GM18517 (cell line): ENCODE data around the gene B3GNT3.
"Not testable (repeated sequence)": the region's sequence is repeated elsewhere in the genome, so short reads cannot be mapped to it uniquely, and the experiment has no call there.

Experiments used
- ATAC-seq: cut with Tn5 transposase; IDR thresholded peaks from one replicate; pipeline ENCODE4 v1.9.1; 2021; ENCODE audit warnings: mild to moderate bottlenecking, moderate library complexity; ENCODE audit not compliant: unreplicated experiment

The B3GNT3 gene

GRCh38 chr19:17796013-17796837, 1.3 kb downstream of the B3GNT3 start:
- ATAC-seq, result no peak

DNA sequence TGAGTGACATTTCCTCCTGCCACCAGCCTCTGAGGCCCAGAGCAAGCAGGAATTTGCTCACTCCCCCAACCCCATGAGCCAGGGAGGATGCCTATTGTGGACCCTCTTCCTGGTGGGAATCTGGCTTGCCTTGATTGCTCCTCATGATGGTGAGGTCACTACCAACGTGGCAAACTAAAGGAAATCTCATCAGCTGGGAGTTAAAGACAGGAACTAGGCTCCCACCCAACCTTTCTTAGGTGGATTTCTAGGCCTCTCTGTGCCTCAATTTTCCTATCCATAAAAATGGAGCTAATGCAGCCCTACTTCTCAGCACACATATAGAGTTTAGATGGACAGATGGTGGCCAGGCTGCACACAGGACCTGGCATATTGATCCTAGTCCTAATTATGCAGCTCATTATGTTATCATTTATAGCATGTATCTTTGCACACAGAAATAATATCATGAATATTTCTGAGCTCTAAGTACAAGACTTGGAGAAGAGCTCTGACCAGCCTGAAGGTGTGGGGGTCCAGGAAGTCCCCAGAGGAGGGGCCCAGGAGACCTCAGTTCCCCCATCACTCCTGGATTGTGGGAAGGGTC, 2.0 kb downstream of the B3GNT3 start:
- ATAC-seq, result no peak

DNA sequence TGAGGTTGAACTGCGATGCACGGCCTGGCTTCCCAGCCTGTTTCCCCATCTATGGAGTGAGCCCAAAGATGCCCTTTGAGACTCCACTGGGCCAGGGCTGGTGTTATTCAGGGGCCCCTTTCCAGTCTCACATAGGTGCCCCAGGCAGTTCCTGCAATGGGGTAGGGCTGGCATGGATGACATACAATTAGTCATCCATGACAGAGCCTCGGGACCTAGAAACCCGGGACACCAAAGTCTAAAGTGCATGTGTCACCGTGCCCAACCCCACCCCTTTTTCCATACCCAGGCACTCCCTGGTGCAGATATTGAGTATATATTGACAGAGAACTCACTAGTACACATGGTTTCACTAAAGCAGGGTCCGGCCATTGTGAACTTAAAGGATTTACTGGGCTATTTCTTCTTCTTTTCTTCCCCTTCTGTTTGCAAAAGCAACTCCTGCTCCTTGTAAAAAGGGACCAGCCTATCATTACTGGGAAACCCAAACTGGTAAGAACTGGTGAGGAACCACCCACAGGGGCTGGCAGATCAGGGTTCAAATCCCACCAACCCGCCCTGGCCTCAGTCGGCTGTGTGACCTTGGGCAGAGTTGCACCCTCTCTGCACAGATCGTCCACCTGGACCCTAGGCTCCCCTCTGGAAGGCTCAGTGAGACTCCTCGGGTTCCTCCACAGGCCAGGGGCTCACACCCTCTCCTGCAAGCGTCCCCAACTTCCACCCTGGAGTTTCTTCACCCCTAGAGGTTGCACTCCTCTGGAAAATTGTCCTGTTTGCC, 2.7 kb downstream of the B3GNT3 start:
- ATAC-seq, result no peak

DNA sequence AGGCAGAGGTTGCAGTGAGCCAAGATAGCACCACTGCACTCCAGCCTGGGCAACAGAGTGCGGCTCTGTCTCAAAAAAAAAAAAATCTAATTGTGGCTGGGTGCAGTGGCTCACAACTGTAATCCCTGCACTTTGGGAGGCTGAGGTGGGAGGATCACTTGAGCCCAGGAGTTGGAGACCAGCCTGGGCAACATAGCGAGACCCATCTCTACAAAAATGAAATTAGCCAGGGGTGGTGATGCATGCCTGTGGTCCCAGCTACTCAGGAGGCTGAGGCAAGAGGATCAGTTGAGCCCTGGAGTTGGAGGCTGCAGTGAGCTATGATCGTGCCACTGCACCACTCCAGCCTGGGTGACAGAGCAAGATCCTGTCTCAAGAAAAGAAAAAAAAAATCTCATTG, 3.7 kb downstream of the B3GNT3 start:
- not testable (repeated sequence) for ATAC-seq

DNA sequence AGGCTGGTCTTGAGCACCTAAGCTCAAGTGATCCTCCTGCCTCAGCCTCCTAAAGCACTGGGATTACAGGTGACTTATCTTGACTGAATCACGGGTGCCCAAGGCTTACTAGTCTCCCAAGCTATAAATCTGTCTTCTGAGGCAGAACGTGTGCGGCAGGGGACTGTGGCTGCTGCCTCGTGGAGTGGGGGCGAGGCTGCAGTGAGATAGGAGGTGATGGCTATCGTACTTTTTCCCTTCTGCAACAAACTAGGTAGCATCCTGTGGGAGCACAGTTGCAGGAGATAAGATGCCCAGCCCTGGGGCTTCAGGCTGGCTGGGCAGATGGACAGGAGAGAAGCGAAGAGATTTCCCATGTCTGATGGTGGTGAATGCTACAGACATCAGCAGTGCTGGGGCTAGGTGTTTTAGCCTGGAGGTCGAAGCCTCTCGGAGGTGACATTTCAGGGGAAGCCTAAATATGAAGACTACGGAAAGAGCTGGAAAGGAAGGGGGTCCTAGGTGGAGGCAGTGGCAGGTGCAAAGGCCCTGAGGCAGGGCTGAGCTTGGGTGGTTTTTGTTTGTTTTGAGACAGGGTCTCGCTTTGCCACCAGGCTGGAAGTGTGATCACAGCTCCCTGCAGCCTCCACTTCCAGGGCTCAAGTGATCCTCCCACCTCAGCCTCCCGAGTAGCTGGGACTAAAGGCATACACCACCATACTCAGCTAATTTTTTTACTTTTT, 7.4 kb downstream of the B3GNT3 start:
- ATAC-seq, result no peak

DNA sequence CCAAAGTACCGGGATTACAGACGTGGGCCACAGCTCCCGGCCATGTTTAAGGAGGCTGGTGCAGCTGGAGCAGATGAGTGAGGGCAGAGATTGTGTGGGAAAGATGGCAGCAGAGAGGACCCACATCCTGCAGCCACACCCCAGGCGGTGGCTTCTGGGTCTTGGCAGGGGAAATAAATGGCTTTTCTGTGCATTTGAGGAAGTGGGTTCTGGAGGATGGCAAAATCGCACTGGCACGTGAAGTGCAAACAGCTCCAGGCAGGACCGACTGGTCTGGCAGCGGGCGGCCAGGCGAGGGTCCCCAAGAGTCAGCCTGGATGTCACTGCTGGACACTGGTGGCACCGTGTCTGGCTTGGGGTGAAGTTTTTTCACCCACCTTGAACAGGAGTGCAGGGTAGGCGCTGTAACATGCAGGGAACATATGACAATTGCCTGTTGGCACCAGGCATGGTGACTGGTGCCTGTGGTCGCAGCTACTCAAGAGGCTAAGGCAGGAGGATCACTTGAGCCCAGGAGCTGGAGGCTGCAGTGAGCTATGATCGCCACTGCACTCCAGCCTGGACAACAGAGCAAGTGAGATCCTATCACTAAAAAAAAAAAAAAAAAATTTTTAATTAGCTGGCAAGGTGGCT, 8.4 kb downstream of the B3GNT3 start:
- no peak for ATAC-seq

- no peak for ATAC-seq
Observed at GRCh38 chr19:17805427-17805826, 10.5 kb downstream of the B3GNT3 start.

DNA sequence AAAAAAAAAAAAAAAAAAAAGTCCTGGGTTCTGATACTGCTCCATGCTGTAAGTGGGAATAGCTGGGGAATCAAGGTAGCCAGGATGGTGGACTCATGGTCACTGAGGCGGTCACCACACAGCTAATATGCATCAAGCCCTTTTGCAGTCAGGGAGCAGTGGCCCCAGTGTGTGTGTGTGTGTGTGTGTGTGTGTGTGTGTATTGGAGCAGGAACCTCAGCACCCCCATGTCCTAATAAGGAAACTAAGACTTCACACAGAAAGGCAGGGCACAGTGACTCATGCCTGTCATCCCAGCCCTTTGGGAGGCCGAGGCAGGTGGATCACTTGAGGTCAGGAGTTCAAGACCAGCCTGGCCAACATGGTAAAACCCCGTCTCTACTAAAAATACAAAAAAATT, 12.0 kb downstream of the B3GNT3 start:
- no peak for ATAC-seq

- no peak for ATAC-seq
Observed at GRCh38 chr19:17807731-17808316, 12.9 kb downstream of the B3GNT3 start.

GRCh38 chr19:17811103-17811502, 16.2 kb downstream of the B3GNT3 start:
- no peak for ATAC-seq

GRCh38 chr19:17811681-17812080, 16.7 kb downstream of the B3GNT3 start:
- no peak for ATAC-seq

DNA sequence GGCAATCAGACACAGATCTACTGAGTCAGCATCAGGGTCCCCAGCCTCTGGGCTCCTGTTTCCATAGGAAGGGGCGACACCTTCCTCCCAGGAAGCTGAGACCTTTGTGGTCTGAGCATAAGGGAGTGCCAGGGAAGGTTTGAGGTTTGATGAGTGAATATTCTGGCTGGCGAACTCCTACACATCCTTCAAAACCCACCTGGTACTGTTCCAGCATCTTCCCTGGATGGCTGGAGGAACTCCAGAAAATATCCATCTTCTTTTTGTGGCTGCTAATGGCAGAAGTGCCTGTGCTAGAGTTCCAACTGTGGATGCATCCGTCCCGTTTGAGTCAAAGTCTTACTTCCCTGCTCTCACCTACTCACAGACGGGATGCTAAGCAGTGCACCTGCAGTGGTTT, 17.2 kb downstream of the B3GNT3 start:
- no peak for ATAC-seq

GRCh38 chr19:17817668-17818363, 22.9 kb downstream of the B3GNT3 start:
- ATAC-seq, result no peak

GRCh38 chr19:17821190-17821589, 26.3 kb downstream of the B3GNT3 start, which contains the start of gene INSL3:
Gene INSL3, minus strand, starts transcription at chr19:17821519. Its CDS starts 13 bp downstream, at chr19:17821506.
- no peak for ATAC-seq

DNA sequence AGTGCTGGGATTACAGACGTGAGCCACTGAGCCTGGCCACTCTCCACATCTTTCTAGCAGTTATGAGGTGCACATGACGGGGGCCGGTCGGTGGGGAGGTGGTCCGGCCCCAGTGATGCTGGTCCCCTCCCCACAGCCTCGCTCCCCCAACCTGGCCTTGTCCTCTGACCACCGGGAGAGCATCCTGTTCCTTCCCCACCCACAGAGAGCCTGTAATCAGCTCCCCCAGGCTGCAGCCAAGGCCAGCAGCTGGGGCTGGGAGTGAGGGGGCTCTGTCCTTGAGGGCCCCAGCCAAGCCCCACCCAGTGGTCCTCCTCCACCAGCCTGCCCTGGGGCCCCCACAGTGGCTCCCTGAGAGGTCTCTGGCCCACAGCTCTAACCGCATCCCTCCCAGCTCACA, 29.4 kb downstream of the B3GNT3 start:
- ATAC-seq, result no peak

DNA sequence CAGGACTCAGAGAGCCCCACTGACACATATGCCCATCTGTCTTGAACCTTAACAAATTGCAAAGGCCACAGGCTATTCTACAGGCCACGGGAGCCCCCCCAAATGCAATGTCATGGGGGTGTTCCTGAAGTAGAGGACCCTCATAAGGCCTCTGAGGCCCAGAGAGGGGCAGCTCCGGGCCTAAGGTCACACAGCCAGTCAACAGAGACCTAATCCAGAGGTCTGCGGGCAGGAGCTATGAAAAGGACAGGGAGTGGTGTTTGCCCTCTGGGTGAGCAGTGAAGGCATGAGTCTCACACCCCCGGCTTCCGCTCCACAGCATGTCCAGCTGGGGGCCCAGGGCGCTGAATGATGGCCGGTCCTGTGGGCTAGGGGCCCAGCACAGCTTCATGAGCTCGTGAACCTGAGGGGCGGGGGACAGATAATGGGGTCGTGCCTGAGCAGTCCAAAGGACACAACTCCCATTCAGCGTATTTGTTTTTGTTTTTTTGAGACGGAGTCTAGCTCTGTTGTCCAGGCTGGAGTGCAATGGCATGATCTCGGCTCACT, 31.6 kb downstream of the B3GNT3 start:
- ATAC-seq, result no peak

- ATAC-seq, result no peak
Observed at GRCh38 chr19:17829855-17830566, 35.1 kb downstream of the B3GNT3 start.

GRCh38 chr19:17830567-17831418, 35.9 kb downstream of the B3GNT3 start:
- ATAC-seq, result no peak
